Bronchial epithelial cell (primary cell): ENCODE measurements around the gene DNPH1. TPM values are rescaled to one million over a fixed set of nuclear protein-coding genes. Genes with fewer than 3 reads are reported as not detected.

Experiments used
- DNase-seq: peaks from one replicate; pipeline ENCODE4 v3.0.0-alpha.2; 2010; ENCODE audit warnings: low read depth
- FAIRE-seq: peaks from 2 replicates; lab custom pipeline; 2011; peaks lifted over from hg19 to GRCh38; lab: Jason Lieb, UNC
- H3K27me3 ChIP-seq: 2 replicates; pipeline ENCODE4 v1.5.1; 2011; ENCODE audit warnings: low read length; ENCODE audit not compliant: control insufficient read depth, insufficient read depth
- H3K36me3 ChIP-seq: 2 replicates; pipeline ENCODE4 v1.5.1; 2011; ENCODE audit warnings: low read length; ENCODE audit not compliant: control insufficient read depth, insufficient read depth
- H3K4me3 ChIP-seq: 2 replicates; pipeline ENCODE4 v1.5.1; 2011; ENCODE audit warnings: mild to moderate bottlenecking, low read depth, low read length, control low read depth
- CTCF ChIP-seq: IDR thresholded peaks from 2 replicates; pipeline ENCODE4 v1.5.1; 2011; ENCODE audit warnings: mild to moderate bottlenecking, moderate library complexity, low read length, control low read depth, inconsistent platforms; ENCODE audit not compliant: insufficient read depth, severe bottlenecking
- total RNA-seq: library from RNA; depleted of rRNA; stranded (reverse); fragments of >200 nt; gene quantifications from 2 replicates; pipeline ENCODE4 v1.2.1, GENCODE V29; 2014

The DNPH1 gene
- total RNA-seq, 1 donor from 2014 or later, result 59.8 TPM

- no peaks in the 10 kb centered on the region for H3K36me3 ChIP-seq
- DNase-seq, result no peak
- no peak overlapping the region for H3K4me3 ChIP-seq
- H3K27me3 ChIP-seq, result peaks cover 3% of the 10 kb centered on the region
- TF ChIP-seq CTCF, result no peak
- FAIRE-seq, result no peak
These were observed 6.6 kb upstream of the DNPH1 start for GRCh38 chr6:43235841-43236240.

- H3K4me3 ChIP-seq, result no peak overlapping the region
- no peak for TF ChIP-seq CTCF
- H3K27me3 ChIP-seq, result peaks cover 2% of the 10 kb centered on the region
- FAIRE-seq (no peak), DNase-seq (no peak)
- H3K36me3 ChIP-seq, result no peaks in the 10 kb centered on the region
These were observed 2.6 kb upstream of the DNPH1 start for GRCh38 chr6:43231735-43232450.

GRCh38 chr6:43231053-43231452 is 1.8 kb upstream of the DNPH1 start:
- DNase-seq (no peak), FAIRE-seq (no peak)
- Histone ChIP-seq H3K4me3 (no peak overlapping the region), H3K36me3 (peaks cover under 1% of the 10 kb centered on the region), H3K27me3 (peaks cover 2% of the 10 kb centered on the region)
- TF ChIP-seq CTCF, result no peak

- Histone ChIP-seq H3K36me3 (peaks cover 2% of the 10 kb centered on the region), H3K27me3 (peaks cover 2% of the 10 kb centered on the region), H3K4me3 (no peak overlapping the region)
- FAIRE-seq (no peak), DNase-seq (no peak)
- TF ChIP-seq CTCF, result no peak
These were observed 731 bp upstream of the DNPH1 start for GRCh38 chr6:43229803-43230620.

- no peak for TF ChIP-seq CTCF
- Histone ChIP-seq H3K4me3 (no peak overlapping the region), H3K27me3 (peaks cover 2% of the 10 kb centered on the region), H3K36me3 (peaks cover 11% of the 10 kb centered on the region)
- FAIRE-seq (no peak), DNase-seq (no peak)
These were observed 3.0 kb downstream of the DNPH1 start for GRCh38 chr6:43226192-43226851.
